HPDE6-E6E7 (cell line): ENCODE data around the gene ERCC1.
"Not testable (repeated sequence)": the region's sequence is repeated elsewhere in the genome, so short reads cannot be mapped to it uniquely, and the experiment has no call there.

Source experiments
- DNase-seq: peaks from one replicate; pipeline ENCODE4 v3.0.0; 2011; ENCODE audit warnings: missing footprints; ENCODE audit errors: extremely low spot score

Gene ERCC1

GRCh38 chr19:45455707-45456499 is 32.2 kb upstream of the ERCC1 start:
- DNase-seq: peak; percentile 94

DNA sequence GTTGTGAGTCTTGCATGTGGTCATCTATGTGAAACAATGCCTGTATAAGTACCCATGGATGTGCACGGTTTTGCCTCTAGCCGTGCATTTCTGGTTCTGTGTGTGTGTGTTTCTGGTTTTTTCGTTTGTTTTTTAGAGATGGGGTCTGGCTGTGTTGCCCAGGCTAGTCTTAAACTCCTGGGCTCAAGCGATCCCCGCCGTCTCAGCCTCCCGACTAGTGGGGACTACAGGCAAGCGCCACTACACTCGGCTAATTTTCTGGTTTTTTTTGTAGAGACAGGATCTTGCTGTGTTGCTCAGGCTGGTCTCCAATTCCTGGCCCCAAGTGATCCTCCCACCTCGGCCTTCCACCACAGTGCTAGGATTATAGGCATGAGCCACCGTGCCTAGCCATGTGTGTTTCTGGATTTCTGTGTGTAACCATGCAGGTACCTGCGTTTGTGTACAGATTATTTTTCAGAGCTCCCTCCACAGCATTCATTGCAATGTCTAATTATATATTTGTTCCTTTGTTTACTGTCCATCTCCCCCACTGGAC is 28.2 kb upstream of the ERCC1 start:
- no peak for DNase-seq

DNA sequence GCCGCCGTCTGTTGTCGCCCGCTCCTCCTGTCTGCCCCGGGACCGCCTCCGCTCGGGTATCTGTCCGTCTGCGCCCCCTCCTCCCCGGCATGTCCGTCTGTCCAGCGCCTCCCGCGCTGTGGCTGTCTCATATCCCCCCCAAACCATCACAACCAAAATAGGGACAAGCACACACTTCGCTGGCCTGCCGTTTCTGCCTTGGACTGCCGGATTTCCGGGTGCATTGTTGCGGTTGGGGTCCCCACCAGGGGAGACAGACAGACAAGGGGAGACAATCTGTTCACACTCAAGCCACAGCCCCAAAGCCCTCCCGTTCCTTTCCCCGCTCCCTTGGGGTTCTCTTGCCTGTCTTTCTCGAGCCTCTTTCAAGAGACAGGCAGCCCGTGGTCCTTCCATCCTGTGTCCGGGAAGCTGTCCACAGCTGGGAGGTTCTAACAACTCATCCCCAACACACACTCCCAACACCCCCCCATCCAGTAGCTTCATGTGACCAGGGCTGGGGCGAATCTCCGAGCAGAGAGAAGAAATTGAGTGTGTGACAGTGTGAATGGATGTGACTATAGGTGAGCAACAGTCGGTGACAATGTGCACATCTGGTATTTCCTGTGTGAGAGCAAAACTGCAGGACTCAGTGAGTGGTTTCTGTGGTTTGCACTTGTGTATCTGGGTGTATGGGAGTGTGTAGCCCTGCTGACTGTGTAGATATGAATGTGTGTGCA is 27.6 kb upstream of the ERCC1 start:
- DNase-seq: no peak

DNA sequence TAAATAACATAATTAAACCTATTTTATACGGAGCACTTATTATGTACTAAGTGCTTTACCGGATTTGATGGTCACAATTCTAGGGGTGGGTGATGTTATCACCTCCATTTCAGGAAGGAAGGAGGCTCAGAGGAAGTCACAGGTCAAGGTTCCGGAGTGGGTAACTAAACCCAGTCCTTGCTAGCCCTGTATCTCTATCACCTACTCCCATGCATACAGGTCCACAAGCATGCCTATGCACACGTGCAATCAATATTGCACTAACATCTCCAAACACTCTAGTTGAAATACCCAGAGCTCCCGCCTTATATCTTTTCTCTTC is 26.3 kb upstream of the ERCC1 start:
- DNase-seq: no peak

- no peak for DNase-seq
Observed at GRCh38 chr19:45448887-45449299, 25.2 kb upstream of the ERCC1 start.

DNA sequence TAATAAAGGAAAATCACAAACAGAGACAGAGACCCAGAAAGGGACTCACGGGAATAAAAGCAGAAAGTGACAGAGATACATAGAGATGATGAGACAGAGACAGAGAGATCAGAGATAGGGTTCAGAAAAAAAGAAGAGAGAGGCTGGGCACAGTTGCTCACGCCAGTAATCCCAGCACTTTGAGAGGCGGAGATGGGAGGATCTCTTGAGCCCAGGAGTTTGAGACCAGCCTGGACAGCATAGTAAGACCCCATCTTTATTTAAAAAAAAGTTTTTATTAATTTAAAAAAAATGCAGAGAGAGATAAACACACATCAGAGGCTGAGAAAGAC is 24.7 kb upstream of the ERCC1 start:
- DNase-seq: no peak

GRCh38 chr19:45446944-45447343 is 23.2 kb upstream of the ERCC1 start:
- DNase-seq: peak; percentile 89

DNA sequence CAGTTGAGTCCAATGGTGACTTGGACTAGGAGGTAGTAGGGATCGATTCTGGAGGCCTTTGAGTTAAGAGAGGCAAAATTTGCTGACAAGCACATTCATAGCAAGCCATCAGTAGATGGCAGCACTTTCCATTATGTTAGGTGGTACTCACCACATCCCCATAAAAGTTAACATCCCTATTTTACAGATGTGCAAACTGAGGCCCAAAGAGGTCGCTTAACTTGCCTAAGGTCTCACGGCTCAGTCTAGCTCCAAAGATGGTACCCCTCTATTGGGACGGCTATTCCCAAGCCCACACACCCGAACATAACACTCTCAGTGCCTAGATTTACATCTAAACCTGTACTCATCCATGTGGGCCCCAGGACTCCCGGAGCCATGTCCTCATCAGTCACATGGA is 22.6 kb upstream of the ERCC1 start:
- DNase-seq: no peak

DNA sequence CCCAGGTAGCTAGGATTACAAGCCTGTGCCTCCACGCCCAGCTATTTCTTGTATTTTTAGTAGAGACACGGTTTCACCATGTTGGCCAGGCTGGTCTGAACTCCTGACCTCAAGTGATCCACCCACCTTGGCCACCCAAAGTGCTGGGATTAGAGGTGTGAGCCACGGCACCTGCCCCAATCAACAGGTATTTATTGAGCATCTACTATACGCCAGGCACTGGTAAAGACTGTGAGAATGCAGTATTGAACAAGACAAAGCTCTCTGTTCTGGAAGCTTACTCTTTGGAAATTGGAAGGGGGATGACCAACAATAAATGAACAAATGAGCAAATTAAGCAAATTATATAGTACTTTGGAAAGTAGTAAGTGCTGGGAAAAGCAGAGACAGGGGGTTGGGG is 21.4 kb upstream of the ERCC1 start:
- no peak for DNase-seq

DNA sequence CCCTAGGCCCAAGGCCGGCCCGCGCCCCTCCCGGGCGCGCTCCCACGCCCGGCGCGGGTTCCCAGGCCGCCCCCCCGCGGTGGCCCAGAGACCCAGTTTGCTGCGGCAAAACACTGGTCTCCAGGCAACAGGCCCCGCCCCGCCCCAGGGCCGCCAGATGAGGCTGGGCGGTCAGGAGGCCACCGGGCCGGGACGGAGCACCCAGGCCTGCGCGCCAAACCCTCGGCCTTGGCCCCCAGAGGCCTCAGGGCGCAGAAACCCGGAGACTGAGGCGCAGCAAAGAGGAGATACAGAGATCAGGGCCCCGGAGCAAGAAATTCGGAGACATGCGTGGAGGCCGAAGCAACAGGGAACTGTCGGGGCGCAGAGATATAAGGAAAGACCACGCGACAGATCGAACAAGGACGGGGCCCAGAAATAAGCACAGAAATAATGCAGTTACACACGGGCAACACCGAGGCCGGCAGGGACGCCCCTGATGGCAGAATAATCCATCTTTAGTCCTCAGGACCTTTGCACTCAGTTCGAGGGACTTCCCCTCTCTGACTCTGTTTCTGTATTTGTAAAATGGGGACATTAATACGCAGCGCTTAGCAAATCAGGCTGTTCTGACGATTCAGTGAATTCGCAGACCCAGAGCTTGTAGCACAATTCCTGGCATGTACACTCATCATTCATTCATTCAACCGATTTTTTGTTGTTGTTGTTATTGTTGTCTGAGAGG is 20.8 kb upstream of the ERCC1 start:
- DNase-seq: no peak

- DNase-seq: peak; percentile 93
Observed at GRCh38 chr19:45443462-45444317, 20.0 kb upstream of the ERCC1 start.

GRCh38 chr19:45442778-45443461 is 19.2 kb upstream of the ERCC1 start:
- DNase-seq: no peak

- DNase-seq: no peak
Observed at GRCh38 chr19:45442408-45442777, 18.7 kb upstream of the ERCC1 start.

DNA sequence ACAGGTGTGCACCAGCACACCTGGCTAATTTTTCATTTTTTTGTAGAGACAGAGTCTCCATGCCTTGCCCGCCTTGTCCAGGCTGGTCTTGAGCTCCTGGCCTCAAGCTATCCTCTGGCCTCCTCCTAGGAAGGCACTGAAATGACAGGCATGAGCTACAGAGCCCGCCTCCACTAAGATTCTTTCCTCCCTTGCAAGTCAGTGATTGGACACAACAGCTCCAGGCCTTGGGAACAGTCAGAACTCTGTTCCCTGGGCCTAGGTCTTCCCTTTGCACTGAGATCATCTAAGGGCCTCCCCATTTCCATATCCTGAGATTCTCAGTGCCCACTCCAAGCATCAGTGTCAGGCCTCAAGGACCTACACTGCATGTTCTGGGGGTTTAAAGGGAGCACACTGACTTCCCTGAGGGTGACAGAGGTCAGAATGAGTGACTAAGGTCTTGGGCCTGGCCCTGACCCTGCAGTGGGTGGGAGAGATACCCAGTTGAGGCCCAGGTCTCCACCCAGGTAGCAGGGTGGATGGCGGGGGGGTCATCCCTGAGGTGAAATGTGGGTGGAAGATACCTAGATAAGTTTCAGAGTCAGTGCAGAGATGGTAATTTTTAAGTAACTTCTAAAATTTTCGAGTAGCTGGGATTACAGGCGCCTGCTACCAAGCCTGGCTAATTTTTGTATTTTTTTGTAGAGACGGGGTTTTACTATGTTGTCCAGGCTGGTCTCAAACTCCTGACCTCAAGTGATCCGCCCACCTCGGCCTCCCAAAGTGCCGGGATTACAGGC is 17.3 kb upstream of the ERCC1 start:
- no peak for DNase-seq

DNA sequence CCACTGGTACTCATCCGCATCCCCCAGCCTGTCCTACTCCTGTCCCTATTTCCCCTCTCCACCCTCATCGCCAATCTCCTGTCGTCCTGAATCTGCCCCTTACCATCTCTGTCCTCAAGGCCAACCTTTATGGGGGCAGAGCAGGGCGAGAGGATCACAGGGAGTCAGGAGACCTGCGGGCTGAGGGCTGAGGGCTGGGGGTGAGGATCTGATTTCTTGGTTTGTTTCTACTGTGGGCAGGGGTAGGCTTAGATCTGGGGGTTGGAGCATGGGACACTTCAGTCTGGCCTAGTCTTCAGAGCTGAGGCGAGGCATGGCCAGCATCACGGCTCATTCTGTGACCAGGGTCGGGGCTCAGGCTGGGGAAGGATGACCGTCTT is 16.5 kb upstream of the ERCC1 start:
- DNase-seq: no peak

DNA sequence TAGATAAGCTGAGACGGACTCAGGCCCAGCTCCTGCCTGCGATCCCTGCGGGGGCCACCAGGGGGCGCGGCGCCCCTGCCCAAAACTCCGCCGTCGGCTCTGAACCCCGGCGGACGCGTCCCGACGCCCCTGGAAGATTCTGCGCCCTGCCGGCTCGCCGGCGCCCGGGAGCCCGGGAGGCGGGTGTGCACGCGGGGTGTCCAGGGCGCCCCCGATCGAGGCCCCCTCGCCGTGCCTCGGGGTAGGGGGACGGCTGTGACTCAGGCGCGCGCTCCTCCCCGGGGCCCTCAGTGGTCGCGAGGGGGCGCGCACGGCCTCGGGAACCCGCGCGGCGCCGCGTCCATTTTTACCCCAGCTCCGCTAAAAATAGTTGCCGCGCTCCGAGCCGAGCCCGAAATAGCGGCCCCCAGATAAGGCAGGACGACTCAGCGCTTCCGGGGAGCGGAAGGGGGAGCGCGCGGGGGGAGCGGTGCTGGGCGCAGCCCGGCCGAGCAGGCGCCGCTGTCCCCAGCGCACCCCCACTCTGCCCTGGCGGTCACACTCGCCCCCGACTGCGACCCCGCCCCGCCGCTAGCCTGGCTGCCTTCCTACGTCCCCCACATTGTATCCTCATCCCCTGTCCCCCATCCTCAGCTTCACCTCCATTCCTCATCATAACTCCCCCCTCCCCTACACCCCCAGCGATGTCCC is 16.0 kb upstream of the ERCC1 start:
- DNase-seq: no peak

DNA sequence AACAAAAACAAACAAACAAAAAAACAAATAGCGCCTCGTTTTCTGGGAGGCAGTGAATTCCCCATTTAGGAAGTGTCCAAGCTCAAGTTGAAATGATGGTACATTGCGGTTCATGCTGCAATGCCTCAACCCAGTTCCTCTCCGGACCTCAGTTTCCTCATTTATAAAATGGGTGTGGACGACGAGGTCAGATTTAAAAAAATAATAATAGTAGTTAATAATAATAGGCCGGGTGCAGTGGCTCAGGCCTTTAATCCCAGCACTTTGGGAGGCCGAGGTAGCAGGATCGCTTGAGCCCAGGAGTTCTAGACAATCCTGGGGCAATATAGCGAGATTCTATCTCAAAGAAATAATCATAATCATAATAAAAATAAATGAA is 15.5 kb upstream of the ERCC1 start:
- DNase-seq: no peak

- DNase-seq: no peak
Observed at GRCh38 chr19:45437328-45437727, 13.6 kb upstream of the ERCC1 start.

- not testable (repeated sequence) for DNase-seq
Observed at GRCh38 chr19:45432543-45432942, 8.8 kb upstream of the ERCC1 start.

GRCh38 chr19:45431008-45431407 is 7.3 kb upstream of the ERCC1 start:
- not testable (repeated sequence) for DNase-seq
